ENCODE measurements around the gene KANTR.

The KANTR gene

GRCh38 chrX:53055244-53055849, 38.6 kb upstream of the KANTR start:
- TF ChIP-seq CTCF (IDR thresholded peaks at IDR 0.05) (no peak), ZFX (IDR thresholded peaks at IDR 0.05; ENCODE audit: borderline replicate concordance) (no peak)
- H3K27ac ChIP-seq = no peak overlapping the region

GRCh38 chrX:53056292-53056691, 37.6 kb upstream of the KANTR start:
- TF ChIP-seq CTCF (IDR thresholded peaks at IDR 0.05) = no peak
- TF ChIP-seq ZFX (IDR thresholded peaks at IDR 0.05; ENCODE audit: borderline replicate concordance) = no peak
- H3K27ac ChIP-seq = no peak overlapping the region

GRCh38 chrX:53065104-53065503, 28.8 kb upstream of the KANTR start:
- no peak overlapping the region for H3K27ac ChIP-seq
- no peak for TF ChIP-seq ZFX (IDR thresholded peaks at IDR 0.05; ENCODE audit: borderline replicate concordance)
- TF ChIP-seq CTCF (IDR thresholded peaks at IDR 0.05) = no peak

GRCh38 chrX:53071064-53071463, 22.9 kb upstream of the KANTR start:
- no peak for TF ChIP-seq CTCF (IDR thresholded peaks at IDR 0.05)
- no peak for TF ChIP-seq ZFX (IDR thresholded peaks at IDR 0.05; ENCODE audit: borderline replicate concordance)
- no peak overlapping the region for H3K27ac ChIP-seq

- peak; percentile 63 for TF ChIP-seq CTCF (IDR thresholded peaks at IDR 0.05)
- TF ChIP-seq ZFX (IDR thresholded peaks at IDR 0.05; ENCODE audit: borderline replicate concordance) = no peak
- peak overlapping the region; percentile 82 for H3K27ac ChIP-seq
Measured at GRCh38 chrX:53071604-53072417, 22.1 kb upstream of the KANTR start.

- H3K27ac ChIP-seq = peak overlapping the region; percentile 82
- TF ChIP-seq ZFX (IDR thresholded peaks at IDR 0.05; ENCODE audit: borderline replicate concordance) = no peak
- TF ChIP-seq CTCF (IDR thresholded peaks at IDR 0.05) = no peak
Measured at GRCh38 chrX:53072418-53073114, 21.4 kb upstream of the KANTR start.
